Measurements from ENCODE around the gene RCAN1. TPM values are rescaled to one million over a fixed set of nuclear protein-coding genes. Genes with fewer than 3 reads are reported as not detected.
"Not testable (repeated sequence)": the region's sequence is repeated elsewhere in the genome, so short reads cannot be mapped to it uniquely, and the experiment has no call there.

Gene RCAN1
- total RNA-seq, 6 experiments from 2014 or later: 60.8 to 87.2 (median 66.1) TPM

GRCh38 chr21:34571994-34572393 is 42.9 kb downstream of the RCAN1 start:
- H3K36me3 Mint-ChIP-seq (ENCODE audit: low read depth): peaks cover 9% of the 10 kb centered on the region
- TF ChIP-seq CTCF (IDR thresholded peaks at IDR 0.05): no peak
- H3K4me1 Mint-ChIP-seq (ENCODE audit: low read depth): peaks cover 35% of the 10 kb centered on the region
- no peak overlapping the region for H3K27ac Mint-ChIP-seq
- no peaks in the 10 kb centered on the region for H3K9me3 Mint-ChIP-seq
- no peaks in the 10 kb centered on the region; the same call in 1 of the 2 replicates for H3K27me3 Mint-ChIP-seq (ENCODE audit: insufficient read depth)
- H3K4me3 Mint-ChIP-seq: no peak overlapping the region
- no peak for DNase-seq

GRCh38 chr21:34570313-34570712 is 44.6 kb downstream of the RCAN1 start:
- Mint-ChIP-seq H3K27ac (no peak overlapping the region), H3K4me3 (no peak overlapping the region), H3K9me3 (no peaks in the 10 kb centered on the region), H3K27me3 (ENCODE audit: insufficient read depth) (peaks cover 4% of the 10 kb centered on the region; the same call in 1 of the 2 replicates), H3K36me3 (ENCODE audit: low read depth) (peaks cover 9% of the 10 kb centered on the region), H3K4me1 (ENCODE audit: low read depth) (peaks cover 19% of the 10 kb centered on the region)
- no peak for TF ChIP-seq CTCF (IDR thresholded peaks at IDR 0.05)
- no peak for DNase-seq

DNA sequence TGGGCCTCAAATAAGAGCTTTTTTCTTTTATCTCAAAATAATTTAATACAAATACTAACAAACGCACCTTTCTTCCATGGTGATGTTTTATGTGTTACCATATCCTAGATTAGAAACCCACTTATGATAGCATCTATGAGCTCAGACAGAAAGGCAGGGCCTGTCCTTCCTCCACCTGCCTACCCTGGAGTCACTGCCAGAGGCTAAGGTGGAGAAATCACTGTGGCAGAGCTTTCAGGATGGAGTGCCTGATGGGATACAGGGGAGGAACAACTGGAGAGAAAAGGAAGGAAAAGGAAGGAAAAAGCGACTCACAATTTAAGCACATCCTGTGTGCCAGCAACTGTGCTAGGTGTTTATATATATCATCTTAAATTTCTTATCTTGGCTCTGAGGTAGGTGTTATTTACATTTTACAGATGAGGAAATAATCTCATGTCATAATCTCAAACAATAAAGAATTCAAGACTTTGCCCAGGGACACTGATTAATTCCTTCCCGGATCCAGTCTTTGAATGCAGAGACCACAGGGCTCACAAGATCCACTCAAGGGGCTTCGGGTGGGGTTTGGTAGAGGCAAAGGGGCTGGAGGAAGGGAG is 45.4 kb downstream of the RCAN1 start:
- Mint-ChIP-seq H3K4me1 (ENCODE audit: low read depth) (peaks cover 18% of the 10 kb centered on the region), H3K4me3 (no peak overlapping the region), H3K27ac (no peak overlapping the region), H3K9me3 (no peaks in the 10 kb centered on the region), H3K36me3 (ENCODE audit: low read depth) (peaks cover 9% of the 10 kb centered on the region), H3K27me3 (ENCODE audit: insufficient read depth) (peaks cover 4% of the 10 kb centered on the region; the same call in 1 of the 2 replicates)
- TF ChIP-seq CTCF (IDR thresholded peaks at IDR 0.05): no peak
- DNase-seq: no peak

DNA sequence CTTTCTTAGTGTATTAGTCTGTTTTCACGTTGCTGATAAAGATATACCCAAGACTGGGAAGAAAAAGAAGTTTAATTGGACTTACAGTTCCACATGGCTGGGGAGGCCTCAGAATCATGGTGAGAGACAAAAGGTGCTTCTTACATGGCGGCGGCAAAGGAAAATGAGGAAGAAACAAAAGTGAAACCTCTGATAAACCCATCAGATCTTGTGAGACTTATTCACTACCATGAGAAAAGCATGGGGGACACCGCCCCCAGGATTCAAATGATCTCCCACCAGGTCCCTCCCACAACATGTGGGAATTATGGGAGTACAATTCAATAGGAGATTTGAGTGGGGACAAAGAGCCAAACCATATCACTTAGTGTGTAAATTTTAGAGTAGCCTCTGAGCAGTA is 46.1 kb downstream of the RCAN1 start:
- H3K27me3 Mint-ChIP-seq (ENCODE audit: insufficient read depth); H3K36me3 Mint-ChIP-seq (ENCODE audit: low read depth); DNase-seq; H3K9me3 Mint-ChIP-seq; H3K27ac Mint-ChIP-seq; H3K4me3 Mint-ChIP-seq: not testable (repeated sequence)
- H3K4me1 Mint-ChIP-seq (ENCODE audit: low read depth): peaks cover 18% of the 10 kb centered on the region

GRCh38 chr21:34567604-34568155 is 47.2 kb downstream of the RCAN1 start:
- peaks cover 4% of the 10 kb centered on the region; the same call in 1 of the 2 replicates for H3K27me3 Mint-ChIP-seq (ENCODE audit: insufficient read depth)
- no peak for TF ChIP-seq CTCF (IDR thresholded peaks at IDR 0.05)
- no peak for DNase-seq
- H3K9me3 Mint-ChIP-seq: no peaks in the 10 kb centered on the region
- H3K36me3 Mint-ChIP-seq (ENCODE audit: low read depth): peaks cover 4% of the 10 kb centered on the region
- H3K4me1 Mint-ChIP-seq (ENCODE audit: low read depth): peaks cover 18% of the 10 kb centered on the region
- H3K4me3 Mint-ChIP-seq: no peak overlapping the region
- no peak overlapping the region for H3K27ac Mint-ChIP-seq

GRCh38 chr21:34565238-34565637 is 49.7 kb downstream of the RCAN1 start:
- DNase-seq: no peak
- Mint-ChIP-seq H3K27me3 (ENCODE audit: insufficient read depth) (peaks cover 4% of the 10 kb centered on the region; the same call in 1 of the 2 replicates), H3K36me3 (ENCODE audit: low read depth) (no peaks in the 10 kb centered on the region; the same call in 1 of the 2 replicates), H3K4me1 (ENCODE audit: low read depth) (peaks cover 18% of the 10 kb centered on the region), H3K27ac (no peak overlapping the region), H3K9me3 (no peaks in the 10 kb centered on the region), H3K4me3 (no peak overlapping the region)
- no peak for TF ChIP-seq CTCF (IDR thresholded peaks at IDR 0.05)

- H3K27ac Mint-ChIP-seq: not testable (repeated sequence)
These were observed 51.5 kb downstream of the RCAN1 start for GRCh38 chr21:34563370-34563769.

More at GRCh38 chr21:34563370-34563769, 51.5 kb downstream of the RCAN1 start:
- not testable (repeated sequence) for H3K4me3 Mint-ChIP-seq; H3K36me3 Mint-ChIP-seq (ENCODE audit: low read depth); H3K4me1 Mint-ChIP-seq (ENCODE audit: low read depth); H3K9me3 Mint-ChIP-seq; H3K27me3 Mint-ChIP-seq (ENCODE audit: insufficient read depth); DNase-seq

All from HFFc6 (cell line).